ENCODE results near the gene PSME2. TPM values are rescaled to one million over a fixed set of nuclear protein-coding genes. Genes with fewer than 3 reads are reported as not detected.

Gene PSME2
- total and polyA plus RNA-seq, 2 of the 13 experiments (the other 11 are each of a cell fraction or from before 2014, with no cell fraction given) = 332 to 716 TPM

DNA sequence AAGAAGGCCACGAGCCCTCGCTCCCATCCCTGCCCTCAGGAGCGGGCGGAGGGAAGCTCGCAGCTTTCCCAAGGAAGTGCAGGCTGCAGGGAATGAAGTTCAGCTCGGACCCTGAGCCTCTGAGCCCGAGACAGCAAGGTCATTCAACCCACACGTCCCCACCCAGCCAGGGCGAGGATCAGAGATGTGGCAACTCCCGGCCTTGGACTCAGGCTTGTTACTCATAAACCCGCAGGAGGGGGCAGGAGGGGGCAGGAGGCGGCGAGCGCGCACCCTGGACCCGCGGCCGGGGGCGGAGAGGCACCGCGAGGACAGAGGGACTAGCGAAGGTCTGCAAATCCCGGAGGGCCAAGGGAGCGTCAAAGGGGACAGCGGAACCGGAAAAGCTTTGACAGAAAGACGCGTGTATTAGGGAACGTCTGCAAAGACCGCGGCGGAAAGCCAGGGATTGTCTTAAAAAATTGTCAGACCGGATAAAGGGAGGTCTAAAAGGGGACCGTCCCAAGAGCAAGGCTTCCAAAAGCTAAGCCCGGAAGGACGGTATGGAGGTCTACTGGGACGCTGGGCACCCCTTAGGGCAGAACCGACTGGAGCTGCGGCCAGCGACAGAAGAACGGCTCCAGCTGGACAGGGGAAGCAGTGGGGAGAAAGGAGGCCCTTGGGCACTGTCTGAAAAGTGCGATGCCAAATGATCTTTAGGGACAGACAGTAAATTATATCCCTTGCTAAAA is 32.4 kb downstream of the PSME2 start:
- peak overlapping the region; percentile 98 for H3K27ac ChIP-seq (ENCODE audit: extremely low read length, insufficient read depth, low read length)
- peak overlapping the region; percentile 66 to 96 (median 85) for H3K4me3 ChIP-seq (replicated peaks in 1 of 3; ENCODE audit: insufficient read depth in 1 of 3, low read depth in 2 of 3, low read length in 3 of 3)
- peak overlapping the region; percentile 99 for H3K9ac ChIP-seq (ENCODE audit: insufficient read depth, low read depth, low read length)
- WGBS (ENCODE audit: low lambda C conversion rate) = under 1% methylated on average over 42 of the region's 42 CpGs
- intact Hi-C loops (cut with micrococcal nuclease; ENCODE audit: unreplicated experiment) (loop anchor here (1.0 to 10.0 kb wide), 7 partner anchors 11 to 1019 kb away; partner anchors contain the start of genes ACIN1, BCL2L2, C14orf119 and IPO4), in situ Hi-C loops (cut with HindIII; ENCODE audit: extremely low pct_ligation_motif_present, low pct_unique_long_range_greater_than_20kb) (loop anchor here (25.0 kb wide), 1 partner anchor 1527 kb away; the partner anchor contains the start of genes ABHD4 and DAD1)
- CTCF ChIA-PET (ENCODE audit: low intra/inter-chr PET ratio, low total read pairs) = interaction anchor here (1.0 to 1.6 kb wide), 3 partner anchors 20 to 47 kb away, joined by 3 read pairs; partner anchors contain the start of genes IRF9, PCK2 and PSME1
- peaks cover 57% of the 10 kb centered on the region for H3K4me1 ChIP-seq (ENCODE audit: insufficient read depth, low read length)
- TSS peak; percentile 50 for BruUV-seq (replicated peaks)
- FAIRE-seq (peak; percentile 93), DNase-seq (ENCODE audit: low spot score) (peak; percentile 100), ATAC-seq (peak; percentile 82)
- H3K79me2 ChIP-seq (ENCODE audit: insufficient read depth, low read length) = peaks cover 33% of the 10 kb centered on the region
- no peak overlapping the region for H2AFZ ChIP-seq (ENCODE audit: low read length)
- no peaks in the 10 kb centered on the region for H3K9me3 ChIP-seq (ENCODE audit: low read length)
- POLR2A ChIA-PET = interaction anchor here (0.7 to 15.5 kb wide), 77 partner anchors 11 to 1348 kb away, joined by 3 to 977 read pairs (median 7); partner anchors contain the start of genes ACIN1, AP1G2, BCL2L2 and C14orf119
- peak overlapping the region; percentile 100 for H3K4me2 ChIP-seq (ENCODE audit: low read depth, low read length)
- H3K27me3 ChIP-seq (ENCODE audit: control insufficient read depth in 1 of 2, insufficient read depth in 2 of 2, low read length in 2 of 2) = no peaks in the 10 kb centered on the region; a peak in 1 of 5 replicates
- no peaks in the 10 kb centered on the region for H4K20me1 ChIP-seq (ENCODE audit: insufficient read depth, low read length)
- H3K36me3 ChIP-seq (replicated peaks in 1 of 2; ENCODE audit: control insufficient read depth in 1 of 2, insufficient read depth in 2 of 2, low read length in 2 of 2) = peaks cover 24 to 29% of the 10 kb centered on the region in 2 experiments
- TF ChIP-seq ZNF644 (CRISPR knock-in tag; IDR thresholded peaks at IDR 0.05; ENCODE audit: low read depth) (peak; percentile 94), FOXC1 (CRISPR knock-in tag; IDR thresholded peaks at IDR 0.05; ENCODE audit: borderline replicate concordance) (peak; percentile 92; the same call in 1 of the 2 replicates), ZNF460 (CRISPR knock-in tag; IDR thresholded peaks at IDR 0.05; ENCODE audit: borderline replicate concordance) (no peak), TARDBP (CRISPR knock-in tag; IDR thresholded peaks at IDR 0.05) (peak; percentile 100), ZNF207 (IDR thresholded peaks at IDR 0.05; ENCODE audit: borderline replicate concordance) (no peak), EZH2 (conservative IDR thresholded peaks at IDR 0.05; ENCODE audit: low read depth, low read length) (no peak), MEIS2 (CRISPR knock-in tag; IDR thresholded peaks at IDR 0.05) (peak; percentile 96), MED1 (CRISPR knock-in tag; IDR thresholded peaks at IDR 0.05) (peak; percentile 99), ZNF672 (CRISPR knock-in tag; IDR thresholded peaks at IDR 0.05) (no peak), ZBTB33 (CRISPR knock-in tag; IDR thresholded peaks at IDR 0.05) (peak; percentile 85; the same call in 1 of the 2 replicates), ZFX (CRISPR knock-in tag; IDR thresholded peaks at IDR 0.05; ENCODE audit: low read depth) (peak; percentile 98), DRAP1 (CRISPR knock-in tag; IDR thresholded peaks at IDR 0.05) (peak; percentile 93), ZNF121 (CRISPR knock-in tag; IDR thresholded peaks at IDR 0.05) (peak; percentile 86), ZNF770 (CRISPR knock-in tag; IDR thresholded peaks at IDR 0.05) (peak; percentile 80), YY1 (IDR thresholded peaks at IDR 0.05; ENCODE audit: insufficient read depth, insufficient replicate concordance, low read depth, low read length) (peak; percentile 76), TRIM24 (CRISPR knock-in tag; IDR thresholded peaks at IDR 0.05) (peak; percentile 96)
- TF ChIP-seq, protein P1, sequence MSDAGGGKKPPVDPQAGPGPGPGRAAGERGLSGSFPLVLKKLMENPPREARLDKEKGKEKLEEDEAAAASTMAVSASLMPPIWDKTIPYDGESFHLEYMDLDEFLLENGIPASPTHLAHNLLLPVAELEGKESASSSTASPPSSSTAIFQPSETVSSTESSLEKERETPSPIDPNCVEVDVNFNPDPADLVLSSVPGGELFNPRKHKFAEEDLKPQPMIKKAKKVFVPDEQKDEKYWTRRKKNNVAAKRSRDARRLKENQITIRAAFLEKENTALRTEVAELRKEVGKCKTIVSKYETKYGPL (CRISPR knock-in tag; IDR thresholded peaks at IDR 0.05) = peak; percentile 83
